Left cardiac atrium (tissue), 4 donors: ENCODE measurements around the gene ERC2. TPM values are rescaled to one million over a fixed set of nuclear protein-coding genes. Genes with fewer than 3 reads are reported as not detected.

Experiments used
- ATAC-seq, 2 donors: fragments of 200-7000 bp; cut with Tn5 transposase; one replicate each; pipeline ENCODE4 v1.9.1; 2020; ENCODE audit warnings: mild to moderate bottlenecking in 2 of 2, moderate library complexity in 2 of 2
- DNase-seq: peaks from one replicate; pipeline ENCODE4 v3.0.0-alpha.2; 2020
- intact Hi-C, 2 donors: fragments of 100-400 bp; cut with DNase I; formaldehyde crosslinking; loops; one replicate each; pipeline versions ENCODE4 v1.14.1 to v1.15.1; 2022 to 2023
- total RNA-seq, 2 donors: library from RNA; stranded (reverse); fragmentation: NEBNext Ultra II Directional; extraction: Animal tissue kit (Norgen Biotek cat#: 25700); gene quantifications; one replicate each; pipeline ENCODE4 v1.2.1, GENCODE V29; 2021
- donor health status: DM: no; HTN: yes; CAD: no.
- donor health status: DM: no; HTN: yes; CAD: no; lungs with severe emphysema.
- donor health status: DM: yes; HTN: yes; CAD: no.
- donor health status: Dilated cardiomyopathy.

ERC2 gene
- total RNA-seq, 2 donors from 2014 or later = 2.6 to 3.6 TPM

- ATAC-seq (no peak), DNase-seq (no peak)
- intact Hi-C loops = no loop called here
Measured at GRCh38 chr3:55989366-55989765, 478.9 kb downstream of the ERC2 start.

DNA sequence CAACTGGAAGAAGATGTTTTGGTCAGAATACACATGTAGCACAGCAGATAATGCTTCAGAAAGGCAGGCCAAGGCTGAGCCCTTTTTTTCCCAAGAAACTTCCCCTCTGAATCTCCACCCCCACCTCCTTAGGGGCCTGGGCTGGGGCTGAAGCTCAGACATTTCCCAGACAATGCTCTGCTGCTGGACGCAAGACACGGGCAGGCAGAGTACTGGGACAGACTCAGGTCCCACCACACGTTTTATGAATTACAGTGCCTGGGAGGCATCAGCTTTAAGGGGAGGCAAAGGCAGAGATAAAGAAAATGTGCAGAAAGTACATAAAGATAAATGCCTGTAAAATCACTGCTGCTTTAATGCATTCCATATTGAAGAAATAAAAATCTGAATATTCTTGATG is 479.4 kb downstream of the ERC2 start:
- ATAC-seq (no peak), DNase-seq (no peak)
- intact Hi-C loops = no loop called here

- intact Hi-C loops = no loop called here
- ATAC-seq (no peak), DNase-seq (no peak)
Measured at GRCh38 chr3:55984626-55985025, 483.6 kb downstream of the ERC2 start.

GRCh38 chr3:55978953-55979352 is 489.3 kb downstream of the ERC2 start:
- ATAC-seq (no peak), DNase-seq (no peak)
- intact Hi-C loops = no loop called here

- no peak for DNase-seq
- no peak for ATAC-seq
- intact Hi-C loops = no loop called here
Measured at GRCh38 chr3:55974421-55975165, 493.7 kb downstream of the ERC2 start.

- ATAC-seq (no peak), DNase-seq (no peak)
- intact Hi-C loops = no loop called here
Measured at GRCh38 chr3:55969634-55970033, 498.6 kb downstream of the ERC2 start.

- DNase-seq (no peak), ATAC-seq (peak in 1 of 2 donors; percentile 91)
- intact Hi-C loops = no loop called here
Measured at GRCh38 chr3:55968331-55968730, 499.9 kb downstream of the ERC2 start.

DNA sequence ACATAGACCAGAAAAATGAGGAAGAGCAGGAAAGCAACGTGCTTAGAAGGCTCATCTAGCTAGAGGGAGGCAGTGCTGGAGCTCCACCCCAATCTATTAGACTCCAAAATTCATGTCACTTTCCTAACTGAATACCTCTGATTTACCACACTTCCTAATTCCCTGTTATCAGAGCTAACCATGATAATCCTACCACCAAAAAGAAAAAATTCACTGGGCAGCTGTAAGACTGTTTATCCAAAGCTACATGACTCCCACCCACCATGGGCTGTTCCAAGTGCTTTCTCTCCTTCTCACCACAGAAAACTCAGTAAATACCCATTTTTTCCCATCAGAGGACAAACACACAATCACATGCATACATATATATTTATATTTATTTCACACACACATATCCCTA is 501.7 kb downstream of the ERC2 start:
- no peak for DNase-seq
- ATAC-seq = no peak

DNA sequence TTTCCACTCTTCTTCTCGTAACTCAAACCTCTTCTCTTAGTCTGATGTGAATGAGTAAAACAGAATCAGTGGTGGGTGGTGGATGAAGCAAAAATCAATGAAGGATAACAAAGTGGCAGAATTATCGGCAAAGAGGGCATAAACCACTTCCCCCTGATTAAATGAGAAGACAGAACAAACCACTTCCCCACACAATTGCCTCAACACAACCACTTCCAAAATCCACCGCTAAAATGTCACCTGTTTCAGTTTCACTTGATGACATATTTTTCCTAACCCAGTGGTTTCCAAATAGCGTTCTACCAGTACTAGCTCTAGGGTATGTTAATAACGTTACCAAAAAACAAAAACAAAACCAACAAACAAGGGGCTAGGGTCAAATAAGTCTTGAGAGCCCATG is 502.5 kb downstream of the ERC2 start:
- intact Hi-C loops = no loop called here
- no peak for ATAC-seq
- DNase-seq = no peak

More for the DNA sequence above, 501.7 kb downstream of the ERC2 start:
- intact Hi-C loops = no loop called here

GRCh38 chr3:55964491-55964985 is 503.7 kb downstream of the ERC2 start:
- DNase-seq (no peak), ATAC-seq (no peak)
- intact Hi-C loops = no loop called here

DNA sequence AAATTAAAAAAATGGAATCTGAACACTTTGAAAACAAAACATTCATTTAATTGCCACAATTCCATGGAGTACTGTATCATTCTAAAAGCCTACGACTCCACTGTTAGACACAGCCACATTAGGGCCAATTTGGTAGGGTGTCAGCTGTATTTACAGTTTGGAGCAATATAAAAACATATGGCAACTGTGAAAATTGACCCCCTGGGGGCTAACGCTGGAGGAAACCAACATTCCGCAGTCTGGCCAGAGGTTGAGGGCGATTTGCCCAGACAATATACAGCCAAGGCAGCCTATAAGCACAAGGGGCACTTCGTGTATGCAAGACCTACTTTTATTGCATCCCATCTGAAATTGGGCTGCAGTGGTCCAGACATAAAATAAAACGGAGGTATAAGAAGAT is 504.7 kb downstream of the ERC2 start:
- no peak for DNase-seq
- ATAC-seq = no peak
- intact Hi-C loops = no loop called here

DNA sequence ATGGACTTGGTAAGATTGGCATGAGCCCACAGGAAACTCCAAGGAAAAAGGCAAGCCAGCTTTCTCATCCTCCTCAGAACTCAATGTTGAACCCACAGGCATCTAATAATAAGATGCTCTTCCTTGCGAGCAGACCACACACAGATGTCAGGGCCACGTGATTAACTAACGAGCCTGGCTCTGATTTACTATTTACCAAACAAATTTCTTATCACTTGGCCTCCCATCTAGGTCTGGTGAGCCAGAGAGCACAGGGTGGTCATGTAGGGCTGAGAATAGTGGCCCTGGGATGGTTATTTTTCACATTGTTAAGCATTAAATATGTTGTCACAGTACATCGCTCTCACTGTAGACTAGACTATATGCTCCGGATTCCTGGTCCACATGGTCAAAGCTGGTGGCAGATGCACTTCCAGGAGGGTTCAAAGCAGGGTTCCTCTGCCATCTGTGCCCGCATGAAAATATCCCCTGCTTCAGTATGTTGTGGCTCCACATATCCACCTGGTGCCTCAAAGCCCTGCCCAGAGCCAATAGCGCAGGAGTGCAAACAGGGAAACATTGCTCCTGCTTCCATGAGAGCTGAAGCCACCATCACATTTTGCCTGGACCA is 508.7 kb downstream of the ERC2 start:
- intact Hi-C loops = no loop called here
- DNase-seq (no peak), ATAC-seq (no peak)

DNA sequence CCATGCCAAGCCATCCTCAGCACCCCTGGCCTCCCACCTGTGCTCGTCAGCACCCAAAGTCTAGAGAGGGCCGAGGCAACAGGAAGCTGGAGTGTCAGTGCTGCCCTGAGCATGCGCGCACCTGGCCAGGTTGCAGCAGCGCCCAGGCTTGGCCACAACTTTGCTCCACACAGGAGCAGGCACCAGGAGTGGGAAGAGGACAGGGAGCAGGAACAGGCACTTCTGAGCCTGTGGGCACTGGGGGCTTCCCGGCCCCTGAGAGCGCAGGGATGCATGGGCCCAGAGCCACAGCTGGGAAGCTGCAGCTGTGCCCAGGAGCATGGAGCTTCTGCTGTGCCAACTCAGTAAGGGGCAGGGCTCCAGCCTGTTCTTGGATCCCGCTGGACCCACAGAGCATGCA is 509.7 kb downstream of the ERC2 start:
- ATAC-seq (no peak), DNase-seq (no peak)
- intact Hi-C loops = no loop called here

DNA sequence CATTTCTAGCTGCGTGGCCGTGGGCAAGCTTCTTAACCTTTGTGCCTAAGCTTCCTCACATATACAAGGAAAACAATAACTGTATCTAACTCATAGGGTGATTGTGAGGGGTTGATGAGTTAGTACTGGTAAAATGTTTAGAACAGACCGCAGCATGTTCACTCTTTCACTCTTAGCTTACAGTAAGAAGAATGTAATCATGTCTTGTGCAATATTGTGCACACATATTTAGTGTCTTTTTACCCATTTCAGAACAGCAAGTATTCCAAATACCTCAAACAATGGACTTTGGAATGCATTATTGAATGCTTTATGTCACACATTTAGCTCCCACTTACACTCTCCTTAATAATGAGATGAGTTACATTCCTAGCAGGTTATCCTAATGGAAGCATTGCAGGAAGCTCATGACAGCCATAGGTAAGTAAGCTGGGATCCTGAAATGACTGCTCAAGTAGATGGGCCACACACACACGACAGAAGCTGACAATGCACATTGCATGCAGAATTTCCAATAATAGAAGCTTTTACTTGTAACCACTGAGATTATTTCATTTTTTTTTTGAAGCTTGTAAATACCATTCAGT is 512.3 kb downstream of the ERC2 start:
- no peak for ATAC-seq
- intact Hi-C loops = no loop called here
- no peak for DNase-seq

GRCh38 chr3:55951388-55951787 is 516.9 kb downstream of the ERC2 start:
- intact Hi-C loops = no loop called here
- DNase-seq (no peak), ATAC-seq (no peak)

- ATAC-seq = no peak
- no peak for DNase-seq
- intact Hi-C loops = no loop called here
Measured at GRCh38 chr3:55947406-55947805, 520.9 kb downstream of the ERC2 start.

GRCh38 chr3:55946574-55947160 is 521.6 kb downstream of the ERC2 start:
- intact Hi-C loops = no loop called here
- ATAC-seq = peak in 1 of 2 donors; percentile 39
- no peak for DNase-seq

- no peak for DNase-seq
- intact Hi-C loops = no loop called here
- no peak for ATAC-seq
Measured at GRCh38 chr3:55942868-55943267, 525.4 kb downstream of the ERC2 start.

GRCh38 chr3:55939287-55939686 is 529.0 kb downstream of the ERC2 start:
- ATAC-seq = no peak

DNA sequence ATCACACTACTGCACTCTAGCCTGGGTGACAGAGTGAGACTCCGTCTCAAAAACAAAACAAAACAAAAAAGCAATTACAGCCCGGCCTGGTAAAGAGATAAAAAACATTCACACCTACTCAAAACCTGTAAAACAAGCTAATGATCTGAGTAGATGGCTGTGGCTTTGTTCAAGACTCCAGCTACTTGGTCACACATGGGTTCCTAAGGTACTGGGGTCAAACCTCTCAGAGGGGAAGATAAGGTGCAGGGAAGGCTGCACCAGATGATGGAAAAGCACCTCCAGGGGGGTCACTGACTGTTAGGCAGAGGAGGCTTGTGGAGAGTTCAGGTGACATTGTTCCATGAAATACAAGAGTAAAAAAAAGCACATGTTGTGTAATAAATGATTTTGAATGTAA is 531.0 kb downstream of the ERC2 start:
- intact Hi-C loops = no loop called here
- ATAC-seq (no peak), DNase-seq (no peak)

More at GRCh38 chr3:55939287-55939686, 529.0 kb downstream of the ERC2 start:
- no peak for DNase-seq
- intact Hi-C loops = no loop called here
